Trophoblast cell (in vitro differentiated cells and primary cell): ENCODE measurements around the gene NADK.

ENCODE experiments used
- DNase-seq, 2 donors: peaks; one replicate each; pipeline ENCODE4 v3.0.0-alpha.2; 2016
- H2AFZ ChIP-seq: 2 replicates; pipeline ENCODE4 v1.6.1; 2013; ENCODE audit warnings: low read length, moderate library complexity, mild to moderate bottlenecking; ENCODE audit not compliant: insufficient read depth, poor library complexity
- H2AK5ac ChIP-seq: 2 replicates; pipeline ENCODE4 v1.6.1; 2013; ENCODE audit warnings: mild to moderate bottlenecking, low read length
- H2BK120ac ChIP-seq: 2 replicates; pipeline ENCODE4 v1.6.1; 2013; ENCODE audit warnings: low read length, mild to moderate bottlenecking, moderate library complexity; ENCODE audit not compliant: insufficient read depth, poor library complexity
- H2BK12ac ChIP-seq: 2 replicates; pipeline ENCODE4 v1.6.1; 2013; ENCODE audit warnings: mild to moderate bottlenecking, low read length, moderate library complexity
- H2BK5ac ChIP-seq: 2 replicates; pipeline ENCODE4 v1.6.1; 2013; ENCODE audit warnings: low read length, low read depth, moderate library complexity, mild to moderate bottlenecking; ENCODE audit not compliant: poor library complexity
- H3K14ac ChIP-seq: 2 replicates; pipeline ENCODE4 v1.6.1; 2013; ENCODE audit warnings: mild to moderate bottlenecking, low read length
- H3K18ac ChIP-seq: 2 replicates; pipeline ENCODE4 v1.6.1; 2013; ENCODE audit warnings: mild to moderate bottlenecking, low read length
- H3K23ac ChIP-seq: 2 replicates; pipeline ENCODE4 v1.6.1; 2013; ENCODE audit warnings: low read length
- H3K27ac ChIP-seq: 2 replicates; pipeline ENCODE4 v1.5.1; 2013; ENCODE audit warnings: low read depth, mild to moderate bottlenecking, inconsistent platforms, low read length, moderate library complexity
- H3K27me3 ChIP-seq: 2 replicates; pipeline ENCODE4 v1.6.1; 2013; ENCODE audit warnings: inconsistent platforms, mild to moderate bottlenecking, low read length, moderate library complexity; ENCODE audit not compliant: insufficient read depth
- H3K36me3 ChIP-seq, 2 experiments: 1 replicate in 1 of 2; 2 replicates in 1 of 2; pipeline ENCODE4 v1.6.1; 2013; ENCODE audit warnings: low read length in 2 of 2, mild to moderate bottlenecking in 2 of 2, moderate library complexity in 1 of 2; ENCODE audit not compliant: insufficient read depth in 2 of 2, control insufficient read depth in 1 of 2
- H3K4ac ChIP-seq: 2 replicates; pipeline ENCODE4 v1.6.1; 2013; ENCODE audit warnings: low read depth, mild to moderate bottlenecking, low read length, moderate library complexity
- H3K4me1 ChIP-seq, 2 experiments: 1 replicate in 1 of 2; 2 replicates in 1 of 2; pipeline ENCODE4 v1.6.1; 2013; ENCODE audit warnings: low read length in 2 of 2, mild to moderate bottlenecking in 2 of 2, moderate library complexity in 1 of 2; ENCODE audit not compliant: insufficient read depth in 2 of 2, control insufficient read depth in 1 of 2
- H3K4me2 ChIP-seq: 2 replicates; pipeline ENCODE4 v1.6.1; 2013; ENCODE audit warnings: inconsistent platforms, mild to moderate bottlenecking, low read length, moderate library complexity
- H3K4me3 ChIP-seq: 2 replicates; pipeline ENCODE4 v1.5.1; 2013; ENCODE audit warnings: mild to moderate bottlenecking, low read depth, low read length, inconsistent platforms
- H3K79me1 ChIP-seq: one replicate; pipeline ENCODE4 v1.6.1; 2013; ENCODE audit warnings: low read length
- H3K79me2 ChIP-seq: 2 replicates; pipeline ENCODE4 v1.6.1; 2013; ENCODE audit warnings: low read length, mild to moderate bottlenecking; ENCODE audit not compliant: control insufficient read depth, insufficient read depth, poor library complexity
- H3K9ac ChIP-seq: 2 replicates; pipeline ENCODE4 v1.6.1; 2013; ENCODE audit warnings: mild to moderate bottlenecking, low read length
- H3K9me3 ChIP-seq: 2 replicates; pipeline ENCODE4 v1.6.1; 2013; ENCODE audit warnings: low read depth, mild to moderate bottlenecking, control low read depth, inconsistent platforms, low read length; ENCODE audit not compliant: insufficient read depth
- H4K12ac ChIP-seq: 2 replicates; pipeline ENCODE4 v1.6.1; 2013; ENCODE audit warnings: low read depth, mild to moderate bottlenecking, low read length, moderate library complexity
- H4K8ac ChIP-seq: 2 replicates; pipeline ENCODE4 v1.6.1; 2013; ENCODE audit warnings: low read depth, mild to moderate bottlenecking, low read length, moderate library complexity
- H4K91ac ChIP-seq: one replicate; pipeline ENCODE4 v1.6.1; 2013; ENCODE audit warnings: low read depth, mild to moderate bottlenecking, low read length, moderate library complexity
- WGBS: extraction: QIAGEN DNeasy Blood & Tissue Kit; methylation state at CpG from one replicate; pipeline ENCODE4 v1.1.7; 2013; ENCODE audit warnings: missing lambda C conversion rate; ENCODE audit not compliant: insufficient read length, insufficient coverage; ENCODE audit errors: extremely low coverage; 5-methylcytosine and 5-hydroxymethylcytosine counted together

NADK gene

GRCh38 chr1:1799716-1800115 lies 21.4 kb upstream of the NADK start:
- H4K8ac ChIP-seq: no peak overlapping the region
- H2BK120ac ChIP-seq: no peak overlapping the region
- H3K79me2 ChIP-seq: no peaks in the 10 kb centered on the region
- H3K14ac ChIP-seq: no peak overlapping the region
- no peak overlapping the region for H4K12ac ChIP-seq
- no peak overlapping the region for H3K27ac ChIP-seq
- no peak for DNase-seq
- no peak overlapping the region for H2BK5ac ChIP-seq
- H2AK5ac ChIP-seq: no peak overlapping the region
- no peaks in the 10 kb centered on the region for H3K79me1 ChIP-seq
- H3K4me2 ChIP-seq: no peak overlapping the region
- H3K23ac ChIP-seq: no peak overlapping the region
- H3K9ac ChIP-seq: no peak overlapping the region
- H2AFZ ChIP-seq: no peak overlapping the region
- no peak overlapping the region for H4K91ac ChIP-seq
- no peaks in the 10 kb centered on the region for H3K9me3 ChIP-seq
- no peak overlapping the region for H3K18ac ChIP-seq
- WGBS: no CpG with 5 or more reads among the region's 5 CpGs
- H3K27me3 ChIP-seq: no peaks in the 10 kb centered on the region
- no peak overlapping the region for H3K4ac ChIP-seq
- H2BK12ac ChIP-seq: no peak overlapping the region
- H3K36me3 ChIP-seq: peaks cover 43 to 66% of the 10 kb centered on the region in 2 experiments
- H3K4me1 ChIP-seq: peaks cover 0 to 4% of the 10 kb centered on the region in 2 experiments
- H3K4me3 ChIP-seq: no peak overlapping the region

DNA sequence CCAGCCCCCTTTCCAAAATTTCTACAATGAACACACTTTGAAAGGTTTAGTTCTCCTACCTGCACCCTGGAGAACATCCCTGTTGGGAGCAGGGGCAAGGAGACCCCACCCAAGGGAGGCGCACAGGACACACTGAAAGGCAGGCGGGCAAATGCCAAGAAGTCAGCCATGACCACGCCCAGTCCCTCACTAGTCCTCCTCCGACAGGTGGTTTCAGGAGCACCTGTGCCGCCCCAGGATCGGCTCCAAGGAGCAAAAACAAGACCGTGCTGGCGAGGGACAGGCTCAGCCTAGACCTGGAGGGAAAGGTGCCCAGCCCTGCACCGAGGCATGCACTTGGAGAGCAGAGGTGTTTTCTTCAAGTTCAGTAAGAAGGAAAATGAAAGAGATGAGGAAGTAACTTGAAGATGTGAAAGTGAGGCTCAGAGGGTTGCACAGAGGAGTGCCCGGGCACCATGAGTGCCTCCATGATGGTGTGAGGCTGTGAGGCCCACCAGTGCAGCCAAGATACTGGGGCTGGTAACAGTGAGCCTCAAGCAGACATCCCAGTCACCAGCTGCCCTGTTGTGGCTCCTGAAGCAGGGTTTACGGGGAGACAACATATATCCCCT lies 19.6 kb upstream of the NADK start:
- no peak for DNase-seq
- H4K91ac ChIP-seq: no peak overlapping the region
- no peak overlapping the region for H2BK12ac ChIP-seq
- no peak overlapping the region for H3K18ac ChIP-seq
- H2AK5ac ChIP-seq: no peak overlapping the region
- no peak overlapping the region for H3K23ac ChIP-seq
- peaks cover 0 to 4% of the 10 kb centered on the region in 2 experiments for H3K4me1 ChIP-seq
- H3K9ac ChIP-seq: no peak overlapping the region
- H4K8ac ChIP-seq: no peak overlapping the region
- H2BK5ac ChIP-seq: no peak overlapping the region
- no peak overlapping the region for H3K4ac ChIP-seq
- H3K79me1 ChIP-seq: no peaks in the 10 kb centered on the region
- H3K9me3 ChIP-seq: no peaks in the 10 kb centered on the region
- H3K79me2 ChIP-seq: no peaks in the 10 kb centered on the region
- no peak overlapping the region for H2BK120ac ChIP-seq
- no CpG with 5 or more reads among the region's 11 CpGs for WGBS
- no peak overlapping the region for H4K12ac ChIP-seq
- H3K4me2 ChIP-seq: no peak overlapping the region
- no peak overlapping the region for H2AFZ ChIP-seq
- no peaks in the 10 kb centered on the region for H3K27me3 ChIP-seq
- H3K4me3 ChIP-seq: no peak overlapping the region
- no peak overlapping the region for H3K14ac ChIP-seq
- H3K27ac ChIP-seq: no peak overlapping the region
- H3K36me3 ChIP-seq: peaks cover 43 to 65% of the 10 kb centered on the region in 2 experiments

DNA sequence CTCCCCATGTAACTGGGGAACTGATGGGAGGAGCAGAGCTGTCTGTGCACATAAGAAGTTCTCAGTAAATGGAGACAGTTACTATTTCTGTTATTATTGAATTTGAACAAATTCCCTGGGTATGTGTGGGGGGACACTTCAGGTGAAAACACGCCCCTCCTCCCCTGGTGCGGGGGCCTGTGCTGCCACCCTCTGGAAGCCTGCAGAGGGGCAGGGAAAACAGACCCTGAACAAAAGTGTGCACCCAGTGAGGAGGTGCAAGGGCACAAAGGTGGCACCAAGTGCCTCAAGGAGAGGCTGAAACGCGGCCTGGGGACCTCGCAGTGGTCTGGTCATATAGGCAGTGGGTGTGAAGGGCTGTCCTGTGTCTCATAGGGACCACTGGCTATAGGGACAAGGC lies 18.2 kb upstream of the NADK start:
- no peak overlapping the region for H4K8ac ChIP-seq
- no CpG with 5 or more reads among the region's 5 CpGs for WGBS
- peaks cover 51 to 66% of the 10 kb centered on the region in 2 experiments for H3K36me3 ChIP-seq

DNA sequence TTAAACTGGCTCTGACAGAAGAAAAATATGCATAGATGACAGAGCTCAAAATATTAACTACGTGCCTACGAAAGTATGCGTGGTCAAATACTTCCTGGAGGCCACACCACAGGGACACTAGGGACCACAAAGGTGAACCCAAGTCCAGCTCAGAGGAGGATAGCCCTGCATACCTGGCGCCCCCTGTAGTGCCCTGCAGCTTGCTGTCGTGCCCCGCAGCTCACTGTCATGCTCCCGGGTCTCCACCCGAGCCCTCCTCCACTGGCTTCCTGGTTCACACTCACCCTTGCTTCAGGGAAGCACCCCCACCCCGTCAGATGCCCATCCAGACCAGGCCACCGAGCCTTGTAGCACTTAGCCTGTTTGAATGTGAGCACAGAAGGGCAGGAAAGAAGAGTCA lies 16.7 kb upstream of the NADK start:
- Histone ChIP-seq H2AK5ac (no peak overlapping the region), H3K14ac (no peak overlapping the region), H3K9me3 (no peaks in the 10 kb centered on the region), H2BK5ac (no peak overlapping the region), H2BK120ac (no peak overlapping the region), H3K27me3 (no peaks in the 10 kb centered on the region), H4K91ac (no peak overlapping the region), H3K23ac (no peak overlapping the region), H3K4me3 (no peak overlapping the region), H3K18ac (peak overlapping the region; percentile 7), H3K79me1 (no peaks in the 10 kb centered on the region), H2AFZ (no peak overlapping the region), H4K12ac (no peak overlapping the region), H3K4me1 (peaks cover 0 to 4% of the 10 kb centered on the region in 2 experiments), H4K8ac (no peak overlapping the region), H3K4me2 (no peak overlapping the region), H3K9ac (no peak overlapping the region), H3K4ac (no peak overlapping the region), H3K36me3 (peaks cover 59 to 71% of the 10 kb centered on the region in 2 experiments), H2BK12ac (no peak overlapping the region), H3K79me2 (no peaks in the 10 kb centered on the region), H3K27ac (no peak overlapping the region)
- no peak for DNase-seq
- WGBS: no CpG with 5 or more reads among the region's 10 CpGs

More for the DNA sequence above, 18.2 kb upstream of the NADK start:
- Histone ChIP-seq H3K4me1 (peaks cover 0 to 4% of the 10 kb centered on the region in 2 experiments), H2AFZ (no peak overlapping the region), H3K27ac (no peak overlapping the region), H3K27me3 (no peaks in the 10 kb centered on the region), H3K4ac (no peak overlapping the region), H2BK120ac (no peak overlapping the region), H3K18ac (no peak overlapping the region), H2AK5ac (no peak overlapping the region), H3K79me1 (no peaks in the 10 kb centered on the region), H4K12ac (no peak overlapping the region), H3K23ac (no peak overlapping the region), H3K9me3 (no peaks in the 10 kb centered on the region), H3K9ac (no peak overlapping the region), H4K91ac (no peak overlapping the region), H2BK5ac (no peak overlapping the region), H3K79me2 (no peaks in the 10 kb centered on the region), H2BK12ac (no peak overlapping the region), H3K4me2 (no peak overlapping the region), H3K14ac (no peak overlapping the region), H3K4me3 (no peak overlapping the region)
- DNase-seq: no peak
